ENCODE results near the gene CARD14.
"Not testable (repeated sequence)": the region's sequence is repeated elsewhere in the genome, so short reads cannot be mapped to it uniquely, and the experiment has no call there.

Gene CARD14

DNA sequence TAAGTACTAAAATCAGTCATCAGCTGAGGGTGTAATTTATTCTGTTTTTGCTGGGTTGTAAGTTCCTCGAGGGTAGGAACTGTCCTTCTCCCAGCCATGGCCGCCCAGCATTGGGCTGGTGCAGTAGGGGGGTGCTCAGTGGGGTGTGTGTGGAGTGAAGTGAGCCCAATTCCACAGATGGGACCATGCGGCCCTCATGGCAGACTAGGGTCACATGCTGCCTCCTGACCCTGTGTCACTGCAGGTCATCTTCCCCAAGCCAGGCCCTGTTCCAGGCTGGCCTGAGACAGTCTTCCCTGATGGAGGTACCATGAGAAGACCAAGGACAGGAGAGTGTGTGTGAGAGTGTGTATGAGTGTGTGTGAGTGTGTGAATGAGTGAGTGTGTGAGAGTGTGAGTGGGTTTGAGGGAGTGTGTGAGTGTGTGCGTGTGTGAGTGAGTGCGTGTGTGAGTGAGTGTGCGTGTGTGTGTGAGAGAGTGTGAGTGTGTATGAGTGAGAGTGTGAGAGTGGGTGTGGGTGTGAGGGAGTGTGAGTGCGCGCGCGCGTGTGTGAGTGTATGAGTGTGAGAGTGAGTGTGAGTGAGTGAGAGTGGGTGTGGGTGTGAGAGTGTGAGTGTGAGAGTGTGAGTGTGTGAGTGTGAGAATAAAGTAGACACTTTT, 54.1 kb downstream of the CARD14 start:
- no peak for DNase-seq (ENCODE audit: low read depth, low spot score)

DNA sequence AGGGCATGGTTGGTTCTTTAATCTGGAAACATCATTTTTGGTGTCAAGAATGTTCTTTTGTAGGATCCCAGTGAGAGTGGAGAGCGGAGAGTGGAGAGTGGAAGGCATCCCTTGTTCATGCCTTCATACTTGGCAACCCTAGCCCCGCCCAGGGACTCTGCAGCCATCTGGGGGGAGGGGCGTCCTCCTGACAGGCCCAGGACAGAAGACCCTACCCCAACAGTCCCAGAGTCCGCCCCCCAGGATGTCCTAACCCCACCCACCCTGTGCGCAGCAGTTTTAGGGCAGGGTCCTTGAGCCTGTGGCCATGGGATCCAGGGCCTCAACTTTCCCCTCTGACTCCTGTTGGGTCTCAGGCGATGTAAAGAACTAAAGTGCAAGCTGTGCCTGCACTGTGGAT, 54.9 kb downstream of the CARD14 start:
- DNase-seq (ENCODE audit: low read depth, low spot score), result no peak

DNA sequence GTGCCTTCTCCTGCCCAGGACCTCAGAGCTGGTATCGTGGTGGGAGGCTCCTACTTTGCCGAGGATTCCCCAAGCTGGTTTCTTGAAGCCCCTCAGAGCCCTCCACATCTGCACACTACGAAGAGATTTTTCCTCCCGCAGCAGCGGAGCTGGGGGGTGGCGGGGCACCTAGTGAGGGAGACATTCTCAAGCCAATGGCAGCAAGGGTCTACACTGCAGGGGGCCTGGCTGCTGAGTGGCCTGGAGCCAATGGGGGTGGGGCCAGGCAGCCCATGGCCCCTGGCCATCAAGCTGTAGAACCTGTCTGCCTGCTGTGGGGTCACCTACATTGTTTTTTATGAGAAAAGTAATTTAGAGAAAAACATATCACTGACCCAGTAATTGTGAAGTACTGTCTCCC, 55.4 kb downstream of the CARD14 start:
- no peak for DNase-seq (ENCODE audit: low read depth, low spot score)

DNA sequence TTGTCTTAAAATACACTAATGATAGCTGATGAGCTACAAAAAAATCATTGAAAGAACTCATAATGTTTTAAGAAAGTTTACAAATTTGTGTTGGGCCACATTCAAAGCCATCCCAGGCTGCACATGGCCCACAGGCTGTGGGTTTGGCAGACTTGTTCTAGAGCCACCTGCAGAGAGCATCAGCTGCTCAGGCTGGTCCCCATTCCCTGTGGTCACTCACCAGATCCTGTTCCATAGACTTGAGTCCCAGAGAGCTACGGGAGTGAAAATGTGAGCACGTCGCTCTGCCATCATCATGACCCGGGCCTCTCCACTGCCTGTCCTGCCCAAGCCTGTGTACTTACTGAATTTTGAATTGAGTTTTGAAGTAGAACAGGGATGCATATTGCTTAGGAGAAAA, 57.3 kb downstream of the CARD14 start:
- DNase-seq (ENCODE audit: low read depth, low spot score), result no peak

DNA sequence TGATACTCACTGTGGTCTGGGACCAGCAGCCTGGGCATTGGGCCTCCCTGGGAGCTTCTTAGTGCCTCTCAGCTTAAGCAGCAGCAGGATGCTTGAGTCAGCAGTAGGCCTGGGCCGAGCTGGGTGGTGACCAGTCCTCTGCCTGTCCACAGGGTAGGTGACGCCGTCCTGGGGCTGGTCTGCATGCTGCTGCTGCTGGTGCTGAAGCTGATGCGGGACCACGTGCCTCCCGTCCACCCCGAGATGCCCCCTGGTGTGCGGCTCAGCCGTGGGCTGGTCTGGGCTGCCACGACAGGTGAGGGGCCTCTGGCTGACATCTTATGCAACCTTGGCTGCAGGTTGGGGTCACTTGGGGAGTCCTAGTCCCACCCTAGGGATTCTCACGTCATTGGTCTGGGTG, 57.8 kb downstream of the CARD14 start:
- no peak for DNase-seq (ENCODE audit: low read depth, low spot score)

DNA sequence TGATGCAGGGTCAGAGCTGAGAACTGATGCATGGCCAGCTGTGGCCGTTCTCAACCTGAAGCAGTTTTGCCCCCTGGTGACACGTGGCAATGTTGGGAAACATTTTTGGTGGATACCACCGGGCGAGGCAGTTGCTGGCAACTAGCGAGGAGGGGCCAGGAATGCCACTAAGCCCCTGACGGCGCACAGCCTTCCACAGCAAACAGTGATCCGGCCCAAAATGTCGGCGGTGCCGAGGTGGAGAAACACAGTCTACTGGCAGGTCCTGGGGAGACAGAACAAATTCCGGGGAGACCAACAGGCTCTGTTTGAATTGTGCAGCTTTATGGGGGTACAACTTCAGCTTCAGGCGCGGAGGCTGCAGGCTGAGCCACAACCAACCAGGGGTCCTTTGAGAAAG, 58.6 kb downstream of the CARD14 start:
- no peak for DNase-seq (ENCODE audit: low read depth, low spot score)

DNA sequence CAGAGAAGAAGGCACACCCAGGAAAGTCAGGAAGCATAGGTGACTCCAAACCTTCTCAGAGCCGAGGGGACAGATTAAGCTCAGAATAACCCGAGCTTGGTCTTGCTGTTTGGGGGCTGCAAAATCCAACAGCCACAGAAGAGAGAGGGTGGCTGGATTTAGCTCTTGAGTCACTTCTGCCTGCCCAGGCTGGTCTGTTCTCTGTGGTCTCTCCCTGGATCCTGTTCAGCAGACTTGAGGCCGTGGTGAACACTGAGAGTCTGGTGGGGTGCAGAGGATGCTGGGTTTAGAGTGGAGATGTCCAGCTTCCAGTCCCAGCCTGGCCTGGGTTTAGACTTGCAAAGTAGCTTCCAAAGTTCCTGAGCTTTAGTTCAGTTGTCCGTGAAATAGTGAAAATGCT, 59.2 kb downstream of the CARD14 start:
- DNase-seq (ENCODE audit: low read depth, low spot score), result no peak

DNA sequence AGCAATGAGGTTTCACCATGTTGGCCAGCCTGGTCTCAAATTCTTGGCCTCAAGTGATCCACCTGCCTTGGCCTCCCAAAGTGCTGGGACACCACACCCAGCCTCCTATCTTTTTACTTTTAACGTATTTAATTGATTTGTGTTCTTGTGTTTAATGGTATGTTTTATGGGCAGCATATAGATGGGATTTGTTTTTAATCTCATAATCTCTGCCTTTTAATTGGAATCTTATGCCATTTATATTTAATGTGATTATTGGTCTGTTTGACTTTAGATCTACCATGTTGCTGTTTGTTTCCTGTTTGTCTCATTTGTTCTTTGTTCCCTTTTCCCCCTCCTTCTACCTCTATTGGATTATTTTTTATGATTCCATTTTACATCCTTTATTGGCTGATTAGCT, 62.6 kb downstream of the CARD14 start:
- no peak for DNase-seq (ENCODE audit: low read depth, low spot score)

DNA sequence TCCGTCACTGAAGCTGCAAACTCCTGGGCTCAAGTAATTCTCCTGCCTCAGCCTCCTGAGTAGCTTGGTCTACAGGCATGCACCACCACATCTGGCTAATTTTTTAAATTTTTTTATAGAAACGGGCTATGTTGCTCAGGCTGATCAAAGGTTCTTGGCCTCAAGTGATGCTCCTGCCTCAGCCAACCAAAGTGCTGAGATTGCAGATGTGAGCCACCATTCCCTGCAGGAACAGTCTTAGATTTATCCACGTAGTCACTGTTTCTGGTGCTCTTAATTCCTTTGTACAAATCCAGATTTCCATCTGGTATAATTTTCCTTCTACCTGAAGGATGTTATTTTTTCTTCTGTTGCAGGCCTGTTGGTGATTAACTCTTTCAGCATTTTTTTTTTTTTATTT, 63.4 kb downstream of the CARD14 start:
- no peak for DNase-seq (ENCODE audit: low read depth, low spot score)

DNA sequence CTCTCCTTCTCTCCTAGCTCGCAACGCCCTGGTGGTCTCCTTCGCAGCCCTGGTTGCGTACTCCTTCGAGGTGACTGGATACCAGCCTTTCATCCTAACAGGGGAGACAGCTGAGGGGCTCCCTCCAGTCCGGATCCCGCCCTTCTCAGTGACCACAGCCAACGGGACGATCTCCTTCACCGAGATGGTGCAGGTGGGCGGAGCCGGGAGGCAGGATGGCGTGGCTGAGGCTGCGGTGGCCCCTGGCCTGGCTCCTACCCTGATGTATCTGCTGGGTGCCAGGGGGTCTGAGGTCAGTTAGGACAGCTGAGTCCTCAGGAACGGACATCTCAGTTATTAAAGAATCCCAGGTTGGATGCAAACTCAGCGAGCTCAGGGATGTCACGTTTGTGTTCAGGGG, 67.1 kb downstream of the CARD14 start:
- DNase-seq (ENCODE audit: low read depth, low spot score), result no peak

DNA sequence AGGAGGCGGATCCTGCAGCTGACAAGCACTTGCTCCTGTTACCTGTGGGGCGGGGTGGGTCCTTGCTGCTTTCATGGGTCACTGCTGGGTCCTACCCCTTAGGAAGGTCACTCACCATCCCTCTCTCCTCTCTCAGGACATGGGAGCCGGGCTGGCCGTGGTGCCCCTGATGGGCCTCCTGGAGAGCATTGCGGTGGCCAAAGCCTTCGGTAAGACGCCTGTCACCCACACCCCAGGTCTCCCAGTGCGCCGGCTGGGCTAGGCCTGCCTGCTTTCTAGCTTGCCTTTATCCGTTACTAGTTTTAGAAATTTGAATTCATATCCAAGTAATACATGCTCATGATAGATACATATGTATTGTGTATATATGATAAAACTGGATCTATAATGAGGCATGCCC, 67.6 kb downstream of the CARD14 start:
- DNase-seq (ENCODE audit: low read depth, low spot score), result no peak

DNA sequence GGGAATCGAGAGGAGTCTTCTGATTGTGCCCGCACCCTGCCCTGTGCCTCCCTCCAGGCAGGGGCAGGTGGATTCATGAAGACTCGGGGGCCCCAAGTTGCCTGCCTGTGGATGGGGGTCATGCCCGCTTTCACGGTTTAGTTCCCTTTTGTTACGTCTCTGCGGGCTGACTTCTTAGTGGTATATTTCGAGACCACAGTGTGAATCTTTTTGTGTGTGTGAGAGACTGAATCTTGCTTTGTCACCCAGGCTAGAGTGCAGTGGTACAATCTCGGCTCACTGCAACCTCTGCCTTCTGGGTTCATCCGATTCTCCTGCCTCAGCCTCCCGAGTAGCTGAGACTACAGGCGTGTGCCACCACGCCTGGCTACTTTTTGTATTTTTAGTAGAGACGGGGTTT, 72.7 kb downstream of the CARD14 start:
- DNase-seq (ENCODE audit: low read depth, low spot score), result no peak

DNA sequence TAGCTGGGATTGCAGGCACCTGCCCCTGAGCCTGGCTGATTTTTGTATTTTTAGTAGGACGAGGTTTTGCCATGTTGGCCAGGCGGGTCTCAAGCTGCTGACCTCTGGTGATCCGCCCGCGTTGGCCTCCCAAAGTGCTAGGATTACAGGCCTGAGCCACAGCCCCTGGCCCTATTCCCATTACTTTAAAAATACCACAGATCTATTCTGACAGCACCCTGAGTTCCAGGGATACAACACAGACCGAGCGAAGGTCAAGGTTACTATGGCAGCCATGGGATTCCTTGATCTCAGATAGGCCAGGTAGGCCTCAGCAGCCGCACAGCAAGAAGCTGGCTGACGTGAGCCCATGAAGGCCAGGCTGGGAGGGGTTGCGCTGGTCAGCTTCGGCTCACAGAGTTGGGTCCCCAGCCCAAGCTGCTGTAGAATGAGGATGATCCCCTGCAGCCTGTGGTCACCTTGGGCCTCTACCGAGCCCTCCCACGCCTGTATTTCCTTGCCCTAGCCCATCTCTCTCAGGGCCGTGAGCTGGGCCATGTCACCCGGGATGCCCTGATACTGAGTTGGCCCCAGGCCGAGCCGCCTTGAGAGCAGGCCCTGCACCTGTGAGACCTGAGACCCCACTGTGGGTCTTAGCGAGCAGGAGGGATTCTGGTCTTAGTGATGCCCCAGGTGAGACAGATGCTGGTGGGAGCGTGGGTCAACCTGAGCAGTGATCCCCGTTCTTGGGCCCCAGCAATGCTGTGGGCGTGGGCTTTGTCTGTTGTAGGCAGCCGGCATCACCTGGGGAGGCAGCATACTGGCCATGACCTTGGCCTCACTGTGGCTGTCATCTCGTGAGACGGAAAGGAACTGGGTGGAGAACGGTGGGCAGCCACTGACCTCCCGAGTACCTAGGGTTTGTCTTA, 74.0 kb downstream of the CARD14 start:
- DNase-seq (ENCODE audit: low read depth, low spot score), result no peak

DNA sequence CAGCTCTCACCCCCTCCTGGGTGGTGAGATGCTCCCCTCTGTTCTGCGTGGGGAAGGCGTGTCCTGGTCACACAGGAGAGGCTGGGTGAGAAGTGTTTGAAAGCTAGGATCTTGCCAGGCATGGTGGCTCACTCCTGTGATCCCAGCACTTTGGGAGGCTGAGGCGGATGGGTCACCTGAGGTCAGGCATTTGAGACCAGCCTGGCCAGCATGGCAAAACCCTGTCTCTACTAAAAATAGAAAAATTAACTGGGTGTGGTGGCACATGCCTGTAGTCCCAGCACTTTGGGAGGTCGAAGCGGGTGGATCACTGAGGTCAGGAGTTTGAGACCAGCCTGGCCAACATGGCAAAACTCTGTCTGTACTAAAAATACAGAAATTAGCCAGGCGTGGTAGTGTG, 74.6 kb downstream of the CARD14 start:
- not testable (repeated sequence) for DNase-seq (ENCODE audit: low read depth, low spot score)

DNA sequence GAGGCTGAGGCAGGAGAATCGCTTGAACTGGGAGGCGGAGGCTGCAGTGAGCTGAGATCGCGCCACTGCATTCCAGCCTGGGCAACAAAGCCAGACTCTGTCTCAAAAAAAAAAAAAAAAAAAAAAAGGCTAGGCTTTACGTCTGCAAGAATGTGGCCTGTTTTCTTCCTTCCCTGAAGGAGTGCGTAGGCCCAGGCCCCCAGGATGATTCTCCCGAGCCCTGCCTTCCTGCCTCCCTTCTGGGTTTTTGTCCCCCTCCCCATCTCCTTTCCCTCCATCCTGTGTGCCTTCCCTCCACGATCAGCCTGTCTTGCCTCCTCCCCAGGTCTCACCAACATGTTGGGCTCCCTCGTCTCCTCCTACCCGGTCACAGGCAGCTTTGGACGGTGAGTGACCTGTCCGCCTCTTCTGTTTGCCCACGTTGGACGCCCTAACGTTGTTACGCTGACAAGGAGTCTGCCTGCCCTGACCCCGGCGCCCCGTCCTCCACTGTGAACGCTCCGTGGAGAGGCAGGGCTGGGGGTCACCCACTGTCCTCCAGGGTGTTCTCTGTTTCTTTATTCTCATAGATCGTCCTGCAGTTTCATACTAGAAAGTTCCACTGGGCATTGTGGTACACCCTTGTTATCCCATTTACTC, 75.2 kb downstream of the CARD14 start:
- no peak for DNase-seq (ENCODE audit: low read depth, low spot score)

DNA sequence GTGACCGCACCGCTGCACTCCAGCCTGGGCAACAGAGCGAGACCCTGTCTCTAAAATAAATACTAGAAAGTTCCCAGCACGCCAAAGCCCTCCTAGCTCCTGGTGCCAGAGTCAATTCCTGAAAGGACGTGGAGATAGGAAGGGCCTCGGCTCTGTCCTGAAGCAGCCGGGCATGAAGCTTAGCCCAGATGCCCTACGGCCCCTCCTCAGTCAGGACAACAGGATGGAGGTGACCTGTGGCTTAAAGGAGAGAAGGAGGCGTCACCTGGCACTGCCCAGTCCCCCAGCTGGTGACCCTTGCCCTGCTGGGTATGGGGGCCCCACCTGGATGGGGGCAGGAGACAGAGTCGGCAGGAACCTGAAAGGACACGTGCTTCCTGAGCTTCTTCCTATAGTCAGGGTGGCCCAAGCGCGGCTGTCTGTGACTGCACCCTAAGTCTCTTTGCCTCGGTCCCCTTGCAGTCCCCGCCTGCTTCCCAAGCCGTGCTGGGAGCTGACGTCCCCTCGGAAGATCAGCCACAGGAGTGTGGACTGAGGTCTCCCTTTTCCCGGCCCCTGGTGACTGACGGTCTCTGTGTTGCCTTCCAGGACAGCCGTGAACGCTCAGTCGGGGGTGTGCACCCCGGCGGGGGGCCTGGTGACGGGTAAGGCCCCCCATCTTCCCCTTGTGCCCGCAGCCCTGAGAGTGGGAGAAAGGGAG, 75.9 kb downstream of the CARD14 start:
- DNase-seq (ENCODE audit: low read depth, low spot score), result no peak

DNA sequence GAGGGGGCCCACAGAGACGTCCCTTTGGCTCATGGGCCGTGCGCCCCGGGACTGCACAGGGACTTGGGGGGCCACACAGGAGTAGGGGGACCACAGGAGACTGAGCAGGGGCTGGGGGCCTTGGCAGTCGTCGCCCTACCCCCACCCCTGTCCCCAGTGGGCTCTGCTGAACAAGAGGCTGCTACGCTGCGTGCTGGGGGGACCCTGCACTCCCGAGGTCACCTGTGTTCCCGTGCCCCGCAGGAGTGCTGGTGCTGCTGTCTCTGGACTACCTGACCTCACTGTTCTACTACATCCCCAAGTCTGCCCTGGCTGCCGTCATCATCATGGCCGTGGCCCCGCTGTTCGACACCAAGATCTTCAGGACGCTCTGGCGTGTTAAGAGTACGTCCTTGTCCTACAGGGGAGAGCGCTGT, 76.4 kb downstream of the CARD14 start:
- DNase-seq (ENCODE audit: low read depth, low spot score), result no peak

DNA sequence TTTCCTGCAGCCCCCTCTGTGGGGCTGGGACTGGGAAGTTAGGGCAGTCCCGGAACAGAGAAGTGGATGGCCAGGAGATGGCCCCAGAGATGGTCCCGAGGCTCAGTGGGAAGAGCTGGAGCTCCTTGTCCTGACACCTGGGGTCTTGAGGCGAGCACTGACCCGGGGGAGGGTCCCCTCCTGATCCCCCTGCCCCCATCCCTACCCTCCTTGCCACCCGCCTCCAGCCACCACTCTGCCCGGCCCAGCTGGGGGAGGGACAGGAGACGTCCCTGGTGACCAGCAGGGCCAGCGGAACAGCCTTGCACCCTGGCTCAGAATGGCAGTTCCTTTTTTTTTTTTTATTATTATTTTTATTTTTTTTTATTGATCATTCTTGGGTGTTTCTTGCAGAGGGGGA, 76.9 kb downstream of the CARD14 start:
- no peak for DNase-seq (ENCODE audit: low read depth, low spot score)

DNA sequence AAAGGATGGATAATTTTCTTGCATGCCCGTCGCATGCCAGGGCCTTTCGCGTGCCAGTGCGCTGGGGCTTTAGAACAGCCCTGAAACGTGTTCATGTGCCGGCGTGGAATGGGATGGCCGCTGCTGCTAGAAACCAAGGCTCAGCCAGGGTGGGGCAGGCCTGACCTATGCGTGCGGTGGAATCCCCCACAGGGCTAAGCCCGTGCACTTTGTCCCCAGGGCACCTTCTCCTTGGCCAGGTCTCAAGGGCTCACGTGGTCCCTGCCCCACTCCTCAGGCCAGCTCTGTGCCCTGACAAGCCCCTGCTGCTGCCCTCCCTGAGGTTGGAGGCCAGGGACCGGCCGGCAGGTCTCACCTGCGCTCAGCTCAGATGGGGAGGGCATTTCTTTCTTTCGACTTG, 77.7 kb downstream of the CARD14 start:
- no peak for DNase-seq (ENCODE audit: low read depth, low spot score)

DNA sequence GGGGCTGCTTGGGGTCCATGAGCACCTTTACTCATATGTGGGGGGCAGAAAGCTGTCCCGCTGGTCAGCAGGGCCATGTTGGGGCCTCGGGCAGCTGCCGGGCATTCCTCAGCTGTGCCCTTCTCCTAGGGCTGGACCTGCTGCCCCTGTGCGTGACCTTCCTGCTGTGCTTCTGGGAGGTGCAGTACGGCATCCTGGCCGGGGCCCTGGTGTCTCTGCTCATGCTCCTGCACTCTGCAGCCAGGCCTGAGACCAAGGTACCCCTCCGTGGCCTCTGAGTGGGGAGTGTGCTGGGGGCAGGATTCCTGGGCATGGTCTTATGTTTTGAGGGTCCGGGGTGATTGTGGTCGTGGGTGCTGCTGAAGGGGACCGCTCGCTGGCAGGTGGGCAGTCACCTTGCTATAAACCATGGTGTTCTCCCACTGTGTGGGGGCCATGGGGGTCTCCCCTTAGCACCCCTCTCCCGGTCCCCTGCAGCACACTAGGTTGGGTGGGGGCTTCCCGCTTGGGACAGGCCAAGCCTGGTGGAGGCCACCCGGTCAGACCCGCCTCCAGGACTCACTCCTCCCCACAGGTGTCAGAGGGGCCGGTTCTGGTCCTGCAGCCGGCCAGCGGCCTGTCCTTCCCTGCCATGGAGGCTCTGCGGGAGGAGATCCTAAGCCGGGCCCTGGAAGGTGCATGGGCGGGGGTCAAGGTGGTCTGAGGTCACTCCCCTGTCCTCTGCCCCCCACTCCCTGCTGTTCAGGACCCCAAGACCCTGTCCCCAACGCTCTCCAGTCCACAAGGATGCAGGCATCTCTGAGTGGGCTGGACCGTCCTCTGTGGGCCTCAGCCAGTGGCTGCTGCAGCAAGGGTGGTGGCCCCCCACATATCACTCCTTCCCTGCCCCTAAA, 78.4 kb downstream of the CARD14 start:
- no peak for DNase-seq (ENCODE audit: low read depth, low spot score)

All from smooth muscle cell of the brain vasculature (primary cell).